HG02970 (cell line): ENCODE results near the gene CSK.

Experiments
- ATAC-seq: cut with Tn5 transposase; IDR thresholded peaks from one replicate; pipeline ENCODE4 v1.9.1; 2021; ENCODE audit warnings: mild to moderate bottlenecking, moderate library complexity, moderate number of reproducible peaks; ENCODE audit not compliant: unreplicated experiment, low FRiP score

Gene CSK

GRCh38 chr15:74821091-74821789 is 39.4 kb downstream of the CSK start:
- peak; percentile 45 for ATAC-seq

- no peak for ATAC-seq
Measured at GRCh38 chr15:74821790-74822158, 39.9 kb downstream of the CSK start.

- ATAC-seq, result no peak
Measured at GRCh38 chr15:74822233-74822632, 40.4 kb downstream of the CSK start.

GRCh38 chr15:74823324-74823723 is 41.4 kb downstream of the CSK start:
- no peak for ATAC-seq

GRCh38 chr15:74824976-74825375 is 43.1 kb downstream of the CSK start:
- ATAC-seq, result no peak

- ATAC-seq, result no peak
Measured at GRCh38 chr15:74825866-74826265, 44.0 kb downstream of the CSK start.

- ATAC-seq, result no peak
Measured at GRCh38 chr15:74826364-74826819, 44.5 kb downstream of the CSK start, which contains the start of gene CPLX3. Gene CPLX3 (plus strand): TSS chr15:74826627. CDS start chr15:74826704, 77 bp downstream.

- no peak for ATAC-seq
Measured at GRCh38 chr15:74826921-74827320, 45.0 kb downstream of the CSK start.

GRCh38 chr15:74827614-74828013 is 45.7 kb downstream of the CSK start:
- no peak for ATAC-seq

GRCh38 chr15:74828835-74829234 is 47.0 kb downstream of the CSK start:
- no peak for ATAC-seq

- ATAC-seq, result no peak
Measured at GRCh38 chr15:74829486-74829885, 47.6 kb downstream of the CSK start.

GRCh38 chr15:74829991-74830390 is 48.1 kb downstream of the CSK start:
- no peak for ATAC-seq

- ATAC-seq, result no peak
Measured at GRCh38 chr15:74830868-74831267, 49.0 kb downstream of the CSK start.

- ATAC-seq, result no peak
Measured at GRCh38 chr15:74831813-74832495, 50.1 kb downstream of the CSK start.

GRCh38 chr15:74832826-74833225 is 50.9 kb downstream of the CSK start:
- no peak for ATAC-seq

- no peak for ATAC-seq
Measured at GRCh38 chr15:74833376-74834107, 51.7 kb downstream of the CSK start.

GRCh38 chr15:74835312-74835823 is 53.5 kb downstream of the CSK start:
- no peak for ATAC-seq

GRCh38 chr15:74836846-74837245 is 55.0 kb downstream of the CSK start:
- no peak for ATAC-seq

- ATAC-seq, result no peak
Measured at GRCh38 chr15:74837482-74838136, 55.7 kb downstream of the CSK start.

GRCh38 chr15:74838137-74838516 is 56.2 kb downstream of the CSK start:
- ATAC-seq, result no peak
